GM08714 (cell line): ENCODE results near the gene AOX1.
"Not testable (repeated sequence)": the region's sequence is repeated elsewhere in the genome, so short reads cannot be mapped to it uniquely, and the experiment has no call there.

Source experiments
- H3K4me3 ChIP-seq: fragments of 200-500 bp; sonication (Bioruptor generic); 2 replicates; pipeline ENCODE4 v1.5.1; 2014; ENCODE audit warnings: mild to moderate bottlenecking, low read length, inconsistent platforms
- ZNF274 ChIP-seq: IDR thresholded peaks from 2 replicates; pipeline ENCODE4 v1.6.1; 2012; ENCODE audit warnings: mild to moderate bottlenecking, low read depth, low read length

AOX1 gene

DNA sequence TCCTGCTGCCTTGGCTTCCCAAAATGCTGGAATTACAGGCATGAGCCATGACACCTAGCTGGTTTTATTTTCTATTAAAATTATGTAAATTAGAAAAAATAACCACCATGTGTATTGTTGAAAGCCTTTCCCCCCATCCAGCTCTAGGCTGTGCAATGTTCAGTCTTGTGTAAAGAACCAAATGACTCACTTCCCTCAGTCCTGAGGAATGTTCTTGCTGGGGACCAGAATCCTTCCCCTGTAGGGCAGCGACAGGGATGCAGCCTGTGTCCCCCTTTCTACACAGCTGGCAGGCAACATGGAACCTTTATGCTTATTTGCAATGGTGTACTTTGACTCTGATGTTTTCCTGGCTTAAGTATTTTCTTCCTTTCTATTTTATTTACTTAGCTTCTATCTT, 29.4 kb downstream of the AOX1 start:
- TF ChIP-seq ZNF274, result no peak
- no peak overlapping the region for H3K4me3 ChIP-seq

- H3K4me3 ChIP-seq, result peak overlapping the region; percentile 48; the same call in 1 of the 2 replicates
- no peak for TF ChIP-seq ZNF274
These were observed 30.4 kb downstream of the AOX1 start for GRCh38 chr2:200616193-200616592.

GRCh38 chr2:200616656-200617055, 30.8 kb downstream of the AOX1 start:
- H3K4me3 ChIP-seq, result no peak overlapping the region
- no peak for TF ChIP-seq ZNF274

GRCh38 chr2:200617156-200618053, 31.6 kb downstream of the AOX1 start:
- TF ChIP-seq ZNF274, result no peak
- no peak overlapping the region for H3K4me3 ChIP-seq

GRCh38 chr2:200618054-200618419, 32.2 kb downstream of the AOX1 start:
- no peak overlapping the region for H3K4me3 ChIP-seq

DNA sequence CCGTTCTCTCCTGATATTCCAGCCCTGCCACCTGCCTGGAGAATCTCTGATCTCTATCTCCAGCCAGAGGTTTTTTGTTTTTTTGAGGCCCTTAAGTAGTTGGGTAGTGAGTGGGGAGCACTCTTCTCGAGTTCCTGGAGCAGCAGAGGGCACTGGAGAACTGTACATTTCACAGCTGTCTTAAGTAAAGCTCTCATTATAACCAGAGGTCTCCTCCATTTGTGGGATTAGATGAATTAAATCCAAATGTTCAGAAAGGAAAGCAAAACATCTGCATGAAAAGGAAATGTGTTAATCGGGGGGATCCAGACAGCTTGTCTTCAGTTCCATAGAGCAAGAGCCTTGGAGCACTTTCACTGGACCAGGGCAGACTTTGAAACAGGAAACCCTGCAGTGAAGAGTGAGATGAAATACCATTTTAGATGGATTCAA, 32.8 kb downstream of the AOX1 start:
- no peak for TF ChIP-seq ZNF274
- H3K4me3 ChIP-seq, result no peak overlapping the region

More at GRCh38 chr2:200618054-200618419, 32.2 kb downstream of the AOX1 start:
- no peak for TF ChIP-seq ZNF274

GRCh38 chr2:200619279-200619678, 33.5 kb downstream of the AOX1 start:
- TF ChIP-seq ZNF274, result no peak
- H3K4me3 ChIP-seq, result no peak overlapping the region

DNA sequence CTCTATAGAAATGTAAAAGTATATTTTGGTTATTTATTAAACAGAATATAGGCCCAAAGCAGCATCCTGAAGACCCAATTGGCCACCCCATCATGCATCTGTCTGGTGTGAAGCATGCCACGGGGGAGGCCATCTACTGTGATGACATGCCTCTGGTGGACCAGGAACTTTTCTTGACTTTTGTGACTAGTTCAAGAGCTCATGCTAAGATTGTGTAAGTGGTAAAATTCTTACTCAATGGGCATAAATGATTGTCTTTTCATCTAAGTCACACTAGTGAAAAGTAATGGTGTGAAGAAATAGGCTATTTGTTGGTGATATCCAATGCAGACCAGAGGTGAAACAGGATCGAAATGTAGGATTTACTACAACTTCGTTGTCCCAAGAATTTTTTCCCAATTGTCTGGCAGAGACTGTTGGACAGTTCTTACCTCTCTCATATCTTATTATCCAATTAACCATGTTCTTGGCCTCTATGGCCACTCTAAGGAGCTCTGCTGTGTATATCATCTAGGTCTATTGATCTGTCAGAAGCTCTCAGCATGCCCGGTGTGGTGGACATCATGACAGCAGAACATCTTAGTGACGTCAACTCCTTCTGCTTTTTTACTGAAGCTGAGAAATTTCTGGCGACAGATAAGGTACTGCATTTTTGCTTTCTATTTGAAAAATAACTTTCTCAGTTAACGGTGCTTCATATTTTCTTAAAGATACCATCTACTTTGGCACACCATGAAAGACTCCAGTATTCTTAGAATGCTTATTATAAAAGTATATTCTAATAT, 35.0 kb downstream of the AOX1 start:
- TF ChIP-seq ZNF274, result no peak

DNA sequence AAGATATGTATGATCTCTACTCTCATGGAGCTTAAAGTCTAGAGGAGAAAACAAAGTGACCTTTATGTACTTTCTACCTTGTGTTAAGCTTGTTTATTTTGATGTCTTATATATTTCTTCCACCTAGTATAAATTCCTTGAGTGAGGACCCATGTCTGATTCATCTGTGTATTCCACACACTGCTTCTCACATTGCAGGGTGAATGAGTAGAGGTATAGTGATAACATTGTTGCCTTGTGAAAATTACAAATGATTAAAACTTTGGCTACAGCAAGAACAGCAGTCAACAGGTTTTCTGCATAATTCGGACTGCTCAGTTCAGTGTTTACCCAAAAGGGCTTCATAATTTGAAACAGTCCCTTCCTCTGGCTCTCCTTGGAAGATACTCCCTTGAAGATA, 36.3 kb downstream of the AOX1 start:
- H3K4me3 ChIP-seq, result no peak overlapping the region
- TF ChIP-seq ZNF274, result no peak

More for the DNA sequence above, 35.0 kb downstream of the AOX1 start:
- H3K4me3 ChIP-seq, result no peak overlapping the region

- no peak for TF ChIP-seq ZNF274
- H3K4me3 ChIP-seq, result no peak overlapping the region
These were observed 38.2 kb downstream of the AOX1 start for GRCh38 chr2:200624026-200624425.

DNA sequence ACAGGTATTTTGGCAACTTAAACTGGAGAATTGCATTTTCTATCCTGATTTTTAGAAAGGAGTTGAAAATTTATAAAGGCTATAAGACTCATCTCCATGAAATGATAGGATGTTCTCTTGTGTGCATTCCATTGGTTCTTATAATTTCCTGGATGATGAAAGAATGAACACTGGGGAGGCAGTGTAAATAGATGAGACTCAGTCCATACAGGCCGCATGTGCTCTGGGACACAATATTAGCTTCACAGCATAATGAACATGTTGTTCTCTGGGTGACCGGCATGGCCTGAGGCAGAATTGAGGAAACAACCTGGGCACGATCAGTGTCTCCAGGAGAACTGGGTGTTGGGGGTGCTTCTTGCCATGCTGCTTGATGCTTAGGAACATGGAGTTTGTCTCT, 38.8 kb downstream of the AOX1 start:
- no peak overlapping the region for H3K4me3 ChIP-seq
- TF ChIP-seq ZNF274, result no peak

- H3K4me3 ChIP-seq, result no peak overlapping the region
- TF ChIP-seq ZNF274, result no peak
These were observed 39.5 kb downstream of the AOX1 start for GRCh38 chr2:200625282-200625681.

DNA sequence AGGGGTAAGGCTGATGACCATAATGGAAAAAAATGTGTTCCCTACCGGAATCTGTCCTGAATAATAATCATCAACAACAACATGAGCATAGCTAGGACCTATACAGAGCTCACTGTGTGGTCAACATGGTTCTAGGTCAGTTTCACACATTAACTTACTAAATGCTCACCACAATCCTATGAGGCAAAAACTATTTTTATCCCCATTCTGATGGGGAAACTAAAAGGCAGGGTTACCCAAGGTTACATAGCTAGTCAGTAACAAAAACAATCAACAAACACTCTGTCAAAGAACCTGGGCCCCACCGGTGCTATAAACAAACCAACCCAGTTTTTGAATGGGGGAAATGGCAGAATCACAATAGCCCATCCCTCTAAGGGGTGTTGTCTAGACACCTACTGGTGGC, 40.1 kb downstream of the AOX1 start:
- no peak overlapping the region for H3K4me3 ChIP-seq
- TF ChIP-seq ZNF274, result no peak

GRCh38 chr2:200627110-200627770, 41.4 kb downstream of the AOX1 start:
- TF ChIP-seq ZNF274, result no peak
- no peak overlapping the region for H3K4me3 ChIP-seq

- not testable (repeated sequence) for H3K4me3 ChIP-seq
These were observed 42.6 kb downstream of the AOX1 start for GRCh38 chr2:200628461-200628860.
